ENCODE results near the gene CBX4. TPM values are rescaled to one million over a fixed set of nuclear protein-coding genes. Genes with fewer than 3 reads are reported as not detected.

The CBX4 gene
- total RNA-seq, 1 donor from 2014 or later, result 56.3 TPM

GRCh38 chr17:79847698-79848369, 8.6 kb upstream of the CBX4 start:
- no peak for TF ChIP-seq CTCF (IDR thresholded peaks at IDR 0.05)
- Mint-ChIP-seq H3K27ac (no peak overlapping the region), H3K4me1 (peaks cover 18% of the 10 kb centered on the region), H3K9me3 (no peaks in the 10 kb centered on the region), H3K27me3 (peaks cover 17% of the 10 kb centered on the region), H3K36me3 (ENCODE audit: low read depth) (no peaks in the 10 kb centered on the region), H3K4me3 (no peak overlapping the region)
- ChIA-PET CTCF (interaction anchor here (3.9 kb wide), 1 partner anchor 123 kb away, joined by 23 read pairs; no protein-coding TSS in a partner anchor), POLR2A (interaction anchor here (1.0 kb wide), 1 partner anchor 83 kb away, joined by 3 read pairs; no protein-coding TSS in a partner anchor)
- DNase-seq (no peak), ATAC-seq (ENCODE audit: low read depth) (no peak)
- intact Hi-C loops (cut with micrococcal nuclease), result no loop called here

- Mint-ChIP-seq H3K4me1 (peaks cover 34% of the 10 kb centered on the region), H3K36me3 (ENCODE audit: low read depth) (no peaks in the 10 kb centered on the region), H3K27ac (no peak overlapping the region), H3K9me3 (no peaks in the 10 kb centered on the region), H3K4me3 (peak overlapping the region; percentile 7), H3K27me3 (peaks cover 23% of the 10 kb centered on the region)
- no peak for ATAC-seq (ENCODE audit: low read depth)
- DNase-seq, result no peak
- intact Hi-C loops (cut with micrococcal nuclease), result loop anchor here (1.0 kb wide), 1 partner anchor 146 kb away; no protein-coding TSS in a partner anchor
- POLR2A ChIA-PET, result interaction anchor here (1.0 to 4.3 kb wide), 5 partner anchors 9 to 148 kb away, joined by 4 to 27 read pairs (median 5); partner anchors contain the start of gene CBX8
- CTCF ChIA-PET, result interaction anchor here (1.1 to 3.9 kb wide), 7 partner anchors 10 to 130 kb away, joined by 3 to 23 read pairs (median 6); no protein-coding TSS in a partner anchor
- no peak for TF ChIP-seq CTCF (IDR thresholded peaks at IDR 0.05)
These were observed 6.3 kb upstream of the CBX4 start for GRCh38 chr17:79845601-79845949.

- Mint-ChIP-seq H3K27me3 (peaks cover 26% of the 10 kb centered on the region), H3K27ac (no peak overlapping the region), H3K4me3 (peak overlapping the region; percentile 41), H3K36me3 (ENCODE audit: low read depth) (no peaks in the 10 kb centered on the region), H3K9me3 (no peaks in the 10 kb centered on the region), H3K4me1 (peaks cover 37% of the 10 kb centered on the region)
- CTCF ChIA-PET, result interaction anchor here (1.1 to 3.9 kb wide), 9 partner anchors 8 to 164 kb away, joined by 3 to 23 read pairs (median 4); no protein-coding TSS in a partner anchor
- peak; percentile 72 for DNase-seq
- POLR2A ChIA-PET, result interaction anchor here (0.6 to 7.2 kb wide), 11 partner anchors 8 to 149 kb away, joined by 3 to 212 read pairs (median 4); partner anchors contain the start of gene CBX8
- ATAC-seq (ENCODE audit: low read depth), result peak; percentile 72
- TF ChIP-seq CTCF (IDR thresholded peaks at IDR 0.05), result no peak
- intact Hi-C loops (cut with micrococcal nuclease), result loop anchor here (1.0 kb wide), 2 partner anchors 125 to 146 kb away; no protein-coding TSS in a partner anchor
These were observed 5.8 kb upstream of the CBX4 start for GRCh38 chr17:79844869-79845600.

- Mint-ChIP-seq H3K9me3 (no peaks in the 10 kb centered on the region), H3K27me3 (peaks cover 28% of the 10 kb centered on the region), H3K4me1 (peaks cover 40% of the 10 kb centered on the region), H3K36me3 (ENCODE audit: low read depth) (no peaks in the 10 kb centered on the region), H3K27ac (no peak overlapping the region), H3K4me3 (peak overlapping the region; percentile 83)
- ChIA-PET CTCF (interaction anchor here (0.8 to 3.9 kb wide), 9 partner anchors 9 to 165 kb away, joined by 3 to 23 read pairs (median 4); no protein-coding TSS in a partner anchor), POLR2A (interaction anchor here (0.6 to 7.2 kb wide), 10 partner anchors 20 to 150 kb away, joined by 3 to 212 read pairs (median 4); no protein-coding TSS in a partner anchor)
- DNase-seq, result no peak
- intact Hi-C loops (cut with micrococcal nuclease), result loop anchor here (1.0 kb wide), 1 partner anchor 126 kb away; no protein-coding TSS in a partner anchor
- no peak for ATAC-seq (ENCODE audit: low read depth)
- TF ChIP-seq CTCF (IDR thresholded peaks at IDR 0.05), result no peak
These were observed 4.9 kb upstream of the CBX4 start for GRCh38 chr17:79843816-79844800.
